GM12891 (cell line): ENCODE measurements around the gene CCDC136. TPM values are rescaled to one million over a fixed set of nuclear protein-coding genes. Genes with fewer than 3 reads are reported as not detected.

Source experiments
- DNase-seq: peaks from one replicate; pipeline ENCODE4 v3.0.0; 2011; ENCODE audit warnings: low spot score; ENCODE audit not compliant: insufficient read length
- FAIRE-seq: peaks from 2 replicates; lab custom pipeline; 2011; peaks lifted over from hg19 to GRCh38; lab: Jason Lieb, UNC
- PAX5 ChIP-seq: IDR thresholded peaks from 2 replicates; pipeline ENCODE4 v1.6.1; 2011; ENCODE audit warnings: low read length, moderate library complexity, mild to moderate bottlenecking; ENCODE audit not compliant: insufficient read depth, severe bottlenecking
- POLR2A ChIP-seq: IDR thresholded peaks from 2 replicates; pipeline ENCODE4 v1.6.1; 2011; ENCODE audit warnings: low read depth, low read length, control low read depth
- POLR2AphosphoS5 ChIP-seq: IDR thresholded peaks from 2 replicates; pipeline ENCODE4 v1.6.1; 2011; ENCODE audit warnings: low read depth, low read length, control low read depth
- POU2F2 ChIP-seq: IDR thresholded peaks from 2 replicates; pipeline ENCODE4 v1.6.1; 2011; ENCODE audit warnings: low read depth, mild to moderate bottlenecking, control low read depth, low read length, moderate library complexity
- SPI1 ChIP-seq: IDR thresholded peaks from 2 replicates; pipeline ENCODE4 v1.6.1; 2011; ENCODE audit warnings: low read depth, low read length, control low read depth
- TAF1 ChIP-seq: IDR thresholded peaks from 2 replicates; pipeline ENCODE4 v1.6.1; 2011; ENCODE audit warnings: low read depth, low read length, control low read depth
- polyA plus RNA-seq: library from polyadenylated mRNA; unstranded; fragments of >200 nt; gene quantifications from one replicate; pipeline ENCODE4 v1.2.1, GENCODE V29; 2012; ENCODE audit warnings: low read depth, missing spikeins, inconsistent platforms; ENCODE audit not compliant: missing spikeins

The CCDC136 gene
- polyA plus RNA-seq, result 0.76 TPM

DNA sequence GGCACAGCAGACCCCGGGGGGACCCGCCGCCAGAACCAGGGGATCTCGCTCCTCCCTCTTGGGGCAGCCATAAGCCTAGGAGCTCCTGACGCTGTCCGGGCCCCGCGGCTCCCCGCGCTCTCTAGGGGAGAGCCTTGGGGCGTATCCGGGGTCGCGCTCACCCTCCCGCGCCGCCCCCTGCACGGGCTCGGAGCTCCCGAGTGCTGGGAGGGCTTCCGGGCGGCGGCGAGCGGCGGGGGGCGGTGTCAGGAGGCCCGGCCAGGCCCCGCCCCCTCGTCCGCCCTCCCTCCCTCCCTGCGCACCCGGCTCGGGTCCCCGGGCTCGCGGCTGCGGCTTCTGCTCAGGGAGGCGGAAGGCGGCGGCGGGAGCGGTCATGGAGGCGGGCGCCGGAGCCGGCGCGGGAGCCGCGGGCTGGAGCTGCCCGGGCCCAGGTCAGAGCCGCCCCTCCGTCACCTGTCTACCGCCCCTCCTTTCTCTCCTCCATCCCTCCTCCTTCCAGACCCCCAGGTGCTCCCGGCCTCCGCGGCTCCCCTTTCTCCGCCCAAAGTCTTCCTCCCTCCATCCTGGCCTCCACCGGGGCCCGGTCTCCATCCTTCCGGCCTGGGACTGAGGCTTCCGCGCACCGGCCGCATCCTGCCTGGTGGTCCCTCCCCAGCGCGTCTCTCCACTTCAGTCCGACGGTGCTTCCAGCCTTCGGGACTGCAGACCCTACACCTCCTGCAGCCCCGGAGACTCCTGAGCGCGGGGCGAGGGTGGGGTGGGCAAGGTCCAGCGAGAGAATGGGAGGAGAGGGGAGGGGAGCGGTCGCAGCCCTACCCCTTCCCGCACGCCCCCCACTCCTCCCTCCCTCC is at the start of gene CCDC136:
TSS of gene CCDC136 (plus strand) at position 848 of the 851 bp plus-strand sequence. CDS start 444 bp downstream, outside the sequence.
- TF ChIP-seq SPI1, result no peak
- no peak for TF ChIP-seq TAF1
- TF ChIP-seq PAX5, result no peak
- TF ChIP-seq POLR2A, result no peak
- TF ChIP-seq POU2F2, result no peak
- no peak for TF ChIP-seq POLR2AphosphoS5
- no peak for FAIRE-seq

DNA sequence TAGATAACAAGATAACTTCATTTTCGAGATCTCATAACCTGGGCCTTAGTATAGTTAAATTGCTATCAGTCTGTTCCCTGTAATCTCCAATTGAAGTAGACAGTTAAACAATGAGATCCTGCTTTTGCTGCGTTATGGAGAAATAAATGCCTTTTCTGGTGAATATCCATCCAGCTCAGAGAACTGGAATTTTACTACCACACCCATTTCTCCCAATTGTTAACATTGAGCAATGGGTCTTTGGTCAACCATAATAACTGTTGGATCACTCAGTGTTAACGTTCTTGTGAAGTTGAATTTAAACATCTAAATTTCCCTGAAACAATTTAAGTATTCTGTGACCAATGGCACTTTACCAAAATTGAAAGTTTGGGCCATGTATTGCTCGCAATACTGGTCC is 49.6 kb upstream of the CCDC136 start:
- FAIRE-seq (peak; percentile 41), DNase-seq (no peak)
- TF ChIP-seq SPI1, result no peak
- no peak for TF ChIP-seq POU2F2
- TF ChIP-seq PAX5, result no peak
- TF ChIP-seq POLR2A, result no peak
- TF ChIP-seq POLR2AphosphoS5, result no peak
- TF ChIP-seq TAF1, result no peak

More for the DNA sequence above, at the start of gene CCDC136:
- DNase-seq, result peak; percentile 83

DNA sequence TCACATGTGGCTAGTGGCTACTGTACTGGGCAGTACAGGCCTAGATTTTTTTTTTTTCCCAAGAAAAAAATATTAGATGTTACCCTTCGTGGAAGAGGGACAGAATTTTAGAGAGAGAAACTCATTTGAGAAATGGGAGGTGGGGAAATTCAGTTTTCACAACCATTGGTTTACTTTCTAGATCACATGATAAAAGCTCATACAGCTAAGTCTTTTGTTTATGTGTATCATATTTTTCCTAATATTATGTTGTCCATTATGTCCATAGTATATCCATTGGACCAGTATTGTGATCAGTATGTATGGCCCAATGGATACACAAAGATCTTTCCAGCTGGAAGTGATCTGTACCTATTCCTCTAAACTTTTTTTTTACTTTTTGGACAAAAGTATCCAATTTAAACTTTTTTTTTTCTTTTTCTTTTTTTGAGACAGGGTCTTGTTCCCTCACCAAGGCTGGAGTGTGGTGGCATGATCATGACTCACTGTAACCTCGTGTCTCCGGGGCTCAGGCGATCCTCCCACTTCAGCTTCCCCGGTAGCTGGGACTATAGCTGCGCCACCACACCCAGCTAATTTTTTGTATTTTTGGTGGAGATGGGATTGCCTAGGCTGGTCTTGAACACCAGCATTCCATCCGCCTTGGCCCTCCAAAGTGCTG is 48.5 kb upstream of the CCDC136 start:
- no peak for DNase-seq
- TF ChIP-seq POU2F2 (no peak), TAF1 (no peak), POLR2AphosphoS5 (no peak), PAX5 (no peak), POLR2A (no peak), SPI1 (no peak)
- no peak for FAIRE-seq

GRCh38 chr7:128744366-128744905 is 47.3 kb upstream of the CCDC136 start:
- FAIRE-seq (no peak), DNase-seq (no peak)
- TF ChIP-seq POLR2AphosphoS5 (no peak), SPI1 (no peak), PAX5 (no peak), POLR2A (no peak), TAF1 (no peak), POU2F2 (no peak)

GRCh38 chr7:128745706-128746105 is 46.1 kb upstream of the CCDC136 start:
- FAIRE-seq (no peak), DNase-seq (no peak)
- TF ChIP-seq POLR2A (no peak), POLR2AphosphoS5 (no peak), POU2F2 (no peak), TAF1 (no peak), SPI1 (no peak), PAX5 (no peak)

GRCh38 chr7:128747327-128748079 is 44.3 kb upstream of the CCDC136 start:
- no peak for TF ChIP-seq POU2F2
- no peak for TF ChIP-seq SPI1
- TF ChIP-seq PAX5, result no peak
- no peak for TF ChIP-seq TAF1
- TF ChIP-seq POLR2A, result no peak
- no peak for TF ChIP-seq POLR2AphosphoS5
- DNase-seq (no peak), FAIRE-seq (no peak)

GRCh38 chr7:128752251-128752650 is 39.5 kb upstream of the CCDC136 start:
- DNase-seq (no peak), FAIRE-seq (no peak)
- TF ChIP-seq POU2F2, result no peak
- TF ChIP-seq POLR2AphosphoS5, result no peak
- no peak for TF ChIP-seq SPI1
- TF ChIP-seq TAF1, result no peak
- no peak for TF ChIP-seq POLR2A
- no peak for TF ChIP-seq PAX5

- DNase-seq (no peak), FAIRE-seq (no peak)
- TF ChIP-seq POLR2AphosphoS5 (no peak), POU2F2 (no peak), PAX5 (no peak)
These were observed 36.5 kb upstream of the CCDC136 start for GRCh38 chr7:128755075-128755818.
